GM18861 (cell line): ENCODE results near the gene DDX11.
A peak's percentile ranks its signal among the peaks of the same experiment; 100 is the strongest.
"Not testable (repeated sequence)": the region's sequence is repeated elsewhere in the genome, so short reads cannot be mapped to it uniquely, and the experiment has no call there.

Experiments used
- ATAC-seq: cut with Tn5 transposase; IDR thresholded peaks from one replicate; pipeline ENCODE4 v1.9.1; 2021; ENCODE audit not compliant: unreplicated experiment

The DDX11 gene

GRCh38 chr12:31098363-31098762, 24.7 kb downstream of the DDX11 start:
- not testable (repeated sequence) for ATAC-seq

- not testable (repeated sequence) for ATAC-seq
Observed at GRCh38 chr12:31098771-31099170, 25.1 kb downstream of the DDX11 start.

GRCh38 chr12:31099434-31099833, 25.8 kb downstream of the DDX11 start:
- not testable (repeated sequence) for ATAC-seq

- ATAC-seq, result peak; percentile 76
Observed at GRCh38 chr12:31100503-31101208, 27.0 kb downstream of the DDX11 start.

GRCh38 chr12:31102125-31102524, 28.5 kb downstream of the DDX11 start:
- ATAC-seq, result not testable (repeated sequence)

DNA sequence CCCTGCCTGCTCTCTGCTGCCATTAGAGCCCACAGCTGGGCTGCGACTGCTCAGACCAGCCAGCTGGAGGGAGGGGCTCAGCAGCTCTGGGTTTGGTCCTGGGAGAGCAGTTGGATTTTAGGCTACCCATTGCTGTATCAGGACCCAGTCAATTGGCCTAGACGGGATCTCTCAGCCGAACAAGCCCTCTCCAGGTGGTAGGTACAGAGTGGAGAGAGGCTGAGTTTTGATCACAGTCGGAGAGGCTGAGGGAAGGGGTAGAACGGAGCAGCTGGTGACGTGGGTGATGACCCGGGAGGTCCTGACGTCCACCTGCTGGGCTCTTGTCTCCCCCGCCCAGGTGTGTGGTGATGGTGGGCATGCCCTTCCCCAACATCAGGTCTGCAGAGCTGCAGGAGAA, 28.9 kb downstream of the DDX11 start:
- ATAC-seq, result not testable (repeated sequence)

DNA sequence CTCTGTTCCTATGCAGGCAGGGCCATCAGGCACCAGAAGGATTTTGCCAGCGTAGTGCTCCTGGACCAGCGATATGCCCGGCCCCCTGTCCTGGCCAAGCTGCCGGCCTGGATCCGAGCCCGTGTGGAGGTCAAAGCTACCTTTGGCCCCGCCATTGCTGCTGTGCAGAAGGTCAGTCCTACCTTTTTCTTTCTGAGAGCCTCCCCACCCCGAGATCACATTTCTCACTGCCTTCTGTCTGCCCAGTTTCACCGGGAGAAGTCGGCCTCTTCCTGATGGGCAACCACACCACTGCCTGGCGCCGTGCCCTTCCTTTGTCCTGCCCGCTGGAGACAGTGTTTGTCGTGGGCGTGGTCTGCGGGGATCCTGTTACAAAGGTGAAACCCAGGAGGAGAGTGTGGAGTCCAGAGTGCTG, 29.9 kb downstream of the DDX11 start:
- not testable (repeated sequence) for ATAC-seq

- not testable (repeated sequence) for ATAC-seq
Observed at GRCh38 chr12:31104220-31104619, 30.6 kb downstream of the DDX11 start.

DNA sequence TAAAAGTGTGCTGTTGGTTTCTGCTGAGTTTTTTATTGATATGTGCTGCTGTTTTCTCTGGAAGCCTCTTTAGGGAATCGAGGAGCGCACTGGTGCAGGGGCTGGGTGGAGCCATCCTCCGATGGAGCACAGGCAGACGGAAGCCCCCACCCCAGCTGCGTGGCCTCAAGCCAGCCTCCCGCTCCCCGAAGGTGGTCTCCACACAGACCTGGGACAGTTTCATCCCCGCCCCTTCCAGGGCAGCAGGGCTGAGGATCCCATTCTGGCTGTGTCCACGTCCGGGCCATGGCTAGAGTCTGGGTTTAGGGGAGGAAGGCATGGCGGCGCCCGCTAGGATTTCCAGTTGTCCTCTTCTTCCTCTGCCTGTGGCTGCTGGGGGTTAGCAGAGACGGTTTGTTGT, 31.1 kb downstream of the DDX11 start:
- ATAC-seq, result not testable (repeated sequence)

GRCh38 chr12:31105668-31106067, 32.0 kb downstream of the DDX11 start:
- no peak for ATAC-seq

DNA sequence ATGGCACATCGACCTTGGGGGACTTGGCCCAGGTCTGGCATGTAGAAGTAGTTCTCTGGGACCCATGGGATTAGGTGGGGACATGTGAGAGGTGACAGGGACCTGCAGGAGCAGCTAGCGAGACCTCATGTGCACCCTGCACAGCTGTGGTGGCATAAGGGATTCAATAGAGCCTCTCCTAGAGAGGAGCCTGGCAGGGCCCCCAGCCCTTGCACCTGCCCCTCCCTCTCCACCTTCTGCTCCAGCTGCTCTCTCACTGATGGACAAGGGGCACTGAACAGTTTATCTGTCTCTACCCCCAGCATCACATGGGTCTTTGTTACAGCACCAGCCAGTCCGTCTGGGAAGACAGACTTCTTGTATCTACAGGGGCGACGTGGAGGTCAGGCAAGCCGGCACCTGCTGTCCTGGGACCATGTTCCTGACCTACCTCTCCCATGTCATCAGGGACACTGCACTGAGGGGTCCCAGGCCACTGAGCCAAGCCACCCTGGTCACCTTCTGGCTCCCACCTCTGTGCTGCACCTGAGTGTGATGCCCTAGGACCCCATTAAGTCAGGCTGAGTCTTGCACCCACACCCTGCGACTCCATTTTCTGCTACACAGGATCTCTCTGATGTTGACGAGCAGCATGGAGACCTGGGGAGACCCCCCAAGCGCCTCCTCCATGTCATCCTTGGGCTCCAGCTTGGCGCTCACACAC, 32.6 kb downstream of the DDX11 start:
- no peak for ATAC-seq

DNA sequence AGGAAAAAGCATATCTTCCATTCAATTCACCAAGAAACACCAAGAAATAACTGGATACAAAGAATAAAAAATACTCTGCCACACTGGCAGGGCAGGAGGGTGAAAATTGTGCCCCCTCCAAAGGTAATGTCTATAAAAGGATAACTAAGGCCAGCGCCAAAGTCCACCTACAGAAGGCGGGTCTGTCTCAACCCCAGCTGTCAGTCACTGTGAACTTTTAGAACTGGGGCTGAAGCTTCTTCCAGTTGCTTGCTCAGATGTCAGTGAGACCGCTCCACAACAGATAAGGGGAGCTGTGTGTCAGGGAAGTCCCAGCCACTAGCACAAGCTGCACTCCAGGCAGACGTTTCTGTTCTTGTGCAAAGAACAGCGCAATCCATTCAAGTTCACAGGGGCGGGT, 36.1 kb downstream of the DDX11 start:
- not testable (repeated sequence) for ATAC-seq

DNA sequence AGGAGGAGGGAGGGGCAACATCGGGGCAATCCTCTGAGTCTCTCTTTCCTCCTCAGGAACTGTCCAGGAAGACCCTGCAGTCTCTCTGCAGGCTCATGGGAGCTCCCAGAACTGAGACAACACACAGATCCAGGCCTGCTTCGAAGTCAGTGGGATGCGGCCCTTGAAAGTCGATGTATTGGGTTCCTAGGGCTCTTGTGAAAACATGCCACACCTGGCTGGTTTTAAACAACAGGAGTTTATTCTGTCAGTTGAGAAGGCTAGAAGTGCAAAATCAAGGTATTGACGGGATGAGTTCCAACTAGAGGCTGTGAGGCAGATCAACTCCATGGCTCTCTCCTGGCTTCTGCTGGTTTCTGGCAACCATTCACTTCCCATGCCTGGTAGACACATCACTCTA, 36.6 kb downstream of the DDX11 start:
- not testable (repeated sequence) for ATAC-seq

GRCh38 chr12:31115092-31115601, 41.5 kb downstream of the DDX11 start:
- ATAC-seq, result not testable (repeated sequence)

GRCh38 chr12:31116846-31117202, 43.2 kb downstream of the DDX11 start:
- ATAC-seq, result not testable (repeated sequence)

- ATAC-seq, result no peak
Observed at GRCh38 chr12:31117203-31118011, 43.7 kb downstream of the DDX11 start.

GRCh38 chr12:31118347-31119191, 44.9 kb downstream of the DDX11 start:
- no peak for ATAC-seq

- ATAC-seq, result no peak
Observed at GRCh38 chr12:31119192-31119802, 45.6 kb downstream of the DDX11 start.

- no peak for ATAC-seq
Observed at GRCh38 chr12:31119803-31120211, 46.1 kb downstream of the DDX11 start.

GRCh38 chr12:31120392-31121008, 46.8 kb downstream of the DDX11 start:
- ATAC-seq, result no peak
